ENCODE data around the gene TACR2.
"Not testable (repeated sequence)": the region's sequence is repeated elsewhere in the genome, so short reads cannot be mapped to it uniquely, and the experiment has no call there.

Gene TACR2

GRCh38 chr10:69450395-69450794 is 33.7 kb upstream of the TACR2 start:
- not testable (repeated sequence) for DNase-seq (ENCODE audit: low read depth in 2 of 2)

GRCh38 chr10:69449841-69450240 is 33.1 kb upstream of the TACR2 start:
- peak; percentile 22 to 23 for DNase-seq (ENCODE audit: low read depth in 2 of 2)

- DNase-seq (ENCODE audit: low read depth in 2 of 2): no peak
Measured at GRCh38 chr10:69446650-69447151, 30.0 kb upstream of the TACR2 start.

- DNase-seq (ENCODE audit: low read depth in 2 of 2): no peak
Measured at GRCh38 chr10:69446229-69446628, 29.5 kb upstream of the TACR2 start.

GRCh38 chr10:69445041-69445440 is 28.3 kb upstream of the TACR2 start:
- no peak for DNase-seq (ENCODE audit: low read depth in 2 of 2)

- DNase-seq (ENCODE audit: low read depth in 2 of 2): no peak
Measured at GRCh38 chr10:69443354-69443753, 26.6 kb upstream of the TACR2 start.

GRCh38 chr10:69439813-69440506 is 23.2 kb upstream of the TACR2 start:
- no peak for DNase-seq (ENCODE audit: low read depth in 2 of 2)

GRCh38 chr10:69439350-69439739 is 22.6 kb upstream of the TACR2 start:
- no peak for DNase-seq (ENCODE audit: low read depth in 2 of 2)

GRCh38 chr10:69438536-69439349 is 22.0 kb upstream of the TACR2 start:
- DNase-seq (ENCODE audit: low read depth in 2 of 2): no peak

- DNase-seq (ENCODE audit: low read depth in 2 of 2): no peak
Measured at GRCh38 chr10:69437321-69438259, 20.9 kb upstream of the TACR2 start.

GRCh38 chr10:69435966-69436520 is 19.3 kb upstream of the TACR2 start:
- DNase-seq (ENCODE audit: low read depth in 2 of 2): no peak

GRCh38 chr10:69434926-69435325 is 18.2 kb upstream of the TACR2 start:
- no peak for DNase-seq (ENCODE audit: low read depth in 2 of 2)

- no peak for DNase-seq (ENCODE audit: low read depth in 2 of 2)
Measured at GRCh38 chr10:69434169-69434568, 17.5 kb upstream of the TACR2 start.

- no peak for DNase-seq (ENCODE audit: low read depth in 2 of 2)
Measured at GRCh38 chr10:69428165-69428564, 11.4 kb upstream of the TACR2 start.

- DNase-seq (ENCODE audit: low read depth in 2 of 2): no peak
Measured at GRCh38 chr10:69426376-69426727, 9.6 kb upstream of the TACR2 start.

GRCh38 chr10:69425511-69426298 is 9.0 kb upstream of the TACR2 start:
- no peak for DNase-seq (ENCODE audit: low read depth in 2 of 2)

- no peak for DNase-seq (ENCODE audit: low read depth in 2 of 2)
Measured at GRCh38 chr10:69425041-69425440, 8.3 kb upstream of the TACR2 start.

GRCh38 chr10:69422676-69423075 is 6.0 kb upstream of the TACR2 start:
- no peak for DNase-seq (ENCODE audit: low read depth in 2 of 2)

GRCh38 chr10:69421611-69422308 is 5.0 kb upstream of the TACR2 start:
- DNase-seq (ENCODE audit: low read depth in 2 of 2): no peak

GRCh38 chr10:69419744-69420126 is 3.0 kb upstream of the TACR2 start:
- DNase-seq (ENCODE audit: low read depth in 2 of 2): no peak

Measured in activated CD4-positive, alpha-beta T cell treated with anti-CD3 and anti-CD28 coated beads for 24 hours (primary cell).